H9 (cell line): ENCODE measurements around the gene ULK3. TPM values are rescaled to one million over a fixed set of nuclear protein-coding genes. Genes with fewer than 3 reads are reported as not detected.
A peak's percentile ranks its signal among the peaks of the same experiment; 100 is the strongest.

ENCODE experiments used
- DNase-seq: peaks from one replicate; pipeline ENCODE4 v3.0.0-alpha.2; 2017
- H2AFZ ChIP-seq: one replicate; pipeline ENCODE4 v1.6.1; 2013; ENCODE audit warnings: mild to moderate bottlenecking, low read length, control low read depth, moderate library complexity
- H2AK5ac ChIP-seq: 2 replicates; pipeline ENCODE4 v1.6.1; 2013; ENCODE audit warnings: low read length, control low read depth, mixed read lengths; ENCODE audit not compliant: insufficient read length
- H2BK120ac ChIP-seq: one replicate; pipeline ENCODE4 v1.6.1; 2013; ENCODE audit warnings: low read depth, mild to moderate bottlenecking, low read length, control low read depth, inconsistent platforms; ENCODE audit not compliant: poor library complexity, severe bottlenecking
- H2BK12ac ChIP-seq: 2 replicates; pipeline ENCODE4 v1.6.1; 2013; ENCODE audit warnings: low read length, control low read depth, mixed read lengths, low read depth; ENCODE audit not compliant: insufficient read length
- H2BK15ac ChIP-seq: 2 replicates; pipeline ENCODE4 v1.6.1; 2013; ENCODE audit warnings: low read depth, low read length, control low read depth
- H2BK20ac ChIP-seq: one replicate; pipeline ENCODE4 v1.6.1; 2013; ENCODE audit warnings: low read depth, mild to moderate bottlenecking, low read length, control low read depth, inconsistent platforms; ENCODE audit not compliant: poor library complexity, severe bottlenecking
- H2BK5ac ChIP-seq: 2 replicates; pipeline ENCODE4 v1.6.1; 2013; ENCODE audit warnings: low read length, control low read depth, mixed read lengths; ENCODE audit not compliant: insufficient read length
- H3K14ac ChIP-seq: 2 replicates; pipeline ENCODE4 v1.6.1; 2013; ENCODE audit warnings: low read length, control low read depth; ENCODE audit not compliant: insufficient read depth
- H3K18ac ChIP-seq: 2 replicates; pipeline ENCODE4 v1.6.1; 2013; ENCODE audit warnings: low read depth, mild to moderate bottlenecking, mixed read lengths, low read length, control low read depth; ENCODE audit not compliant: insufficient read length
- H3K23ac ChIP-seq: 2 replicates; pipeline ENCODE4 v1.6.1; 2013; ENCODE audit warnings: low read length, control low read depth, mixed read lengths, low read depth; ENCODE audit not compliant: insufficient read length
- H3K23me2 ChIP-seq: 2 replicates; pipeline ENCODE4 v1.6.1; 2013; ENCODE audit warnings: low read depth, mild to moderate bottlenecking, mixed read lengths, low read length, control low read depth; ENCODE audit not compliant: insufficient read length, poor library complexity, severe bottlenecking
- H3K27ac ChIP-seq: 2 replicates; pipeline ENCODE4 v1.5.1; 2013; ENCODE audit warnings: low read length, control low read depth, mixed read lengths, low read depth; ENCODE audit not compliant: insufficient read length
- H3K27me3 ChIP-seq: 2 replicates; pipeline ENCODE4 v1.6.1; 2013; ENCODE audit warnings: low read length, control low read depth, inconsistent platforms; ENCODE audit not compliant: insufficient read depth
- H3K4ac ChIP-seq: 2 replicates; pipeline ENCODE4 v1.6.1; 2013; ENCODE audit warnings: low read depth, mild to moderate bottlenecking, control low read depth, inconsistent platforms, low read length, moderate library complexity
- H3K4me1 ChIP-seq: 2 replicates; pipeline ENCODE4 v1.6.1; 2013; ENCODE audit warnings: low read length, control low read depth, inconsistent platforms; ENCODE audit not compliant: insufficient read depth
- H3K4me2 ChIP-seq: 2 replicates; pipeline ENCODE4 v1.6.1; 2013; ENCODE audit warnings: low read length, control low read depth, mixed read lengths; ENCODE audit not compliant: insufficient read length, insufficient read depth
- H3K56ac ChIP-seq: 2 replicates; pipeline ENCODE4 v1.6.1; 2013; ENCODE audit warnings: low read depth, mild to moderate bottlenecking, mixed read lengths, low read length, control low read depth; ENCODE audit not compliant: insufficient read length
- H3K79me1 ChIP-seq: 2 replicates; pipeline ENCODE4 v1.6.1; 2013; ENCODE audit warnings: low read depth, mild to moderate bottlenecking, moderate library complexity, low read length, control low read depth, inconsistent platforms; ENCODE audit not compliant: insufficient read depth, poor library complexity, severe bottlenecking
- H3K79me2 ChIP-seq: 2 replicates; pipeline ENCODE4 v1.6.1; 2013; ENCODE audit warnings: low read length, control low read depth, inconsistent platforms; ENCODE audit not compliant: insufficient read depth
- H3K9ac ChIP-seq: 2 replicates; pipeline ENCODE4 v1.6.1; 2013; ENCODE audit warnings: low read length, control low read depth, mixed read lengths; ENCODE audit not compliant: insufficient read length; ENCODE audit errors: extremely low read depth
- H3K9me3 ChIP-seq: one replicate; pipeline ENCODE4 v1.6.1; 2013; ENCODE audit warnings: low read depth, low read length, inconsistent platforms; ENCODE audit not compliant: control insufficient read depth
- H3T11ph ChIP-seq: one replicate; pipeline ENCODE4 v1.6.1; 2013; ENCODE audit warnings: mild to moderate bottlenecking, low read length, control low read depth, inconsistent platforms
- H4K20me1 ChIP-seq: one replicate; pipeline ENCODE4 v1.6.1; 2013; ENCODE audit not compliant: control insufficient read depth, insufficient read length, insufficient read depth
- H4K5ac ChIP-seq: 2 replicates; pipeline ENCODE4 v1.6.1; 2013; ENCODE audit warnings: low read depth, mild to moderate bottlenecking, mixed read lengths, low read length, control low read depth; ENCODE audit not compliant: insufficient read length
- H4K8ac ChIP-seq: replicated peaks from 2 replicates; pipeline ENCODE4 v1.6.1; 2013; ENCODE audit warnings: low read length, control low read depth, mixed read lengths, low read depth; ENCODE audit not compliant: insufficient read length
- H4K91ac ChIP-seq: 2 replicates; pipeline ENCODE4 v1.6.1; 2013; ENCODE audit warnings: low read depth, mild to moderate bottlenecking, moderate library complexity, mixed read lengths, low read length, control low read depth; ENCODE audit not compliant: insufficient read length
- H3K27ac Mint-ChIP-seq, 3 experiments: 2 replicates in 2 of 3; 3 replicates in 1 of 3; pipeline ENCODE4 v1.8.0; 2020 to 2021; ENCODE audit warnings: mixed read lengths in 3 of 3, mild to moderate bottlenecking in 1 of 3, moderate library complexity in 1 of 3
- H3K27me3 Mint-ChIP-seq: 2 replicates; pipeline ENCODE4 v1.8.0; 2021; ENCODE audit warnings: low read depth, mild to moderate bottlenecking, moderate library complexity, mixed read lengths
- H3K36me3 Mint-ChIP-seq, 3 experiments: 2 replicates in 2 of 3; 3 replicates in 1 of 3; pipeline ENCODE4 v1.8.0; 2020 to 2021; ENCODE audit warnings: low read depth in 3 of 3, mixed read lengths in 3 of 3; ENCODE audit not compliant: insufficient read depth in 1 of 3
- H3K4me1 Mint-ChIP-seq, 2 experiments: 2 replicates each; pipeline ENCODE4 v1.8.0; 2020; ENCODE audit warnings: mixed read lengths in 2 of 2
- H3K4me3 Mint-ChIP-seq, 2 experiments: 2 replicates in 1 of 2; 3 replicates in 1 of 2; pipeline ENCODE4 v1.8.0; 2020 to 2021; ENCODE audit warnings: mild to moderate bottlenecking in 2 of 2, mixed read lengths in 2 of 2, moderate library complexity in 1 of 2
- H3K9me3 Mint-ChIP-seq, 2 experiments: 2 replicates in 1 of 2; 3 replicates in 1 of 2; pipeline ENCODE4 v1.8.0; 2020; ENCODE audit warnings: mild to moderate bottlenecking in 2 of 2, mixed read lengths in 2 of 2, moderate library complexity in 1 of 2
- WGBS: extraction: QIAGEN DNeasy Blood & Tissue Kit; methylation state at CpG from one replicate; pipeline ENCODE4 v1.1.7; 2013; ENCODE audit warnings: missing lambda C conversion rate, low lambda C conversion rate, mixed read lengths; ENCODE audit not compliant: insufficient read length; ENCODE audit errors: extremely low coverage; 5-methylcytosine and 5-hydroxymethylcytosine counted together
- total RNA-seq: library from RNA; stranded (reverse); gene quantifications from 2 replicates; pipeline ENCODE4 v1.2.1, GENCODE V29; 2021
- TF ChIP-seq, protein P1 (sequence below): fragments of 200-600 bp; sonication (generic); conservative IDR thresholded peaks from 3 replicates; pipeline ENCODE4 v1.8.0; 2021; ENCODE audit warnings: antibody characterized with exemption, mild to moderate bottlenecking

ULK3 gene
- total RNA-seq, 1 experiment from 2014 or later = 34.0 TPM

DNA sequence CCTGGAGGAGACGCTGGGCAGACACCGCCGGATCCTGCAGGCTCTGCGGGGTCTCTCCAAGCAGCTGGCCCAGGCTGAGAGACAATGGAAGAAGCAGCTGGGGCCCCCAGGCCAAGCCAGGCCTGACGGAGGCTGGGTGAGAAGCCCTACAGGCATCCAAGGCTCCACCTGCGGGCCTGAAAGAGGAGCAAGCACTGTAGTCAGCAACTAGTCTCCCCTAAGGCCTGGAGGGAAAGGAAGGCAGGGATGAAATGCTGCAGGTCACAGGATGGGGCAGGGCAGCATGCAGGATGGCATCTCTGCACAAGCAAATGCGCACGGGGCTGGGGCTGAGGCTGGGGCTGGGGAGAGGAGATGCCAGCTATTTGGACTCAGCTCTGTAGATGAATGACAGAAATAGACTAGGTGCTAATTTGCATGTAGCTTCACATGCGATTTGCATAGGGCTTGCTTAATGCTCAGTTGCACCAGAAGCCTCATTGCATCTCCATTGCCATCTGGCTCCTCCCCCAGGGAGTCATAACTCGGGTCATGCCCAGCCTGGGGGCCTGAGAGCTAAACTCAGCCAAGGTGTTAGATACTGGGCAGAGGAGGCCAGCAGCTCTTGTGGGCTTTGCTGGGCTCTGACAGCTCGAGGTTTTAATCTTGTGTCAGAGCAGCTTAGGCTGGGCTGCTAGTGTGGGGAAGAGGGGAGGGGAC, 21.7 kb downstream of the ULK3 start:
- peaks cover 40% of the 10 kb centered on the region for H3K27me3 Mint-ChIP-seq
- no peaks in the 10 kb centered on the region for H3K9me3 ChIP-seq

More for the DNA sequence above, 21.7 kb downstream of the ULK3 start:
- peaks cover 17 to 50% of the 10 kb centered on the region in 2 experiments for H3K4me1 Mint-ChIP-seq
- Histone ChIP-seq H3K18ac (no peak overlapping the region), H2BK5ac (no peak overlapping the region), H3K14ac (no peak overlapping the region), H3K4ac (no peak overlapping the region), H3K23ac (no peak overlapping the region), H4K20me1 (no peaks in the 10 kb centered on the region), H3K56ac (no peak overlapping the region), H3T11ph (no peak overlapping the region), H3K79me2 (no peaks in the 10 kb centered on the region), H3K79me1 (no peaks in the 10 kb centered on the region), H2AFZ (no peak overlapping the region), H3K4me2 (no peak overlapping the region), H4K8ac (no peak overlapping the region), H3K27me3 (peaks cover 5% of the 10 kb centered on the region; the same call in 1 of the 2 replicates), H4K91ac (no peak overlapping the region), H2BK15ac (no peak overlapping the region), H3K9ac (no peak overlapping the region), H3K4me1 (no peaks in the 10 kb centered on the region), H3K27ac (no peak overlapping the region), H2AK5ac (no peak overlapping the region), H2BK20ac (no peak overlapping the region), H2BK12ac (no peak overlapping the region), H2BK120ac (no peak overlapping the region), H3K23me2 (no peaks in the 10 kb centered on the region), H4K5ac (no peak overlapping the region)
- no peaks in the 10 kb centered on the region; a peak in 1 of 5 replicates for H3K9me3 Mint-ChIP-seq
- no CpG with 5 or more reads among the region's 11 CpGs for WGBS
- TF ChIP-seq, protein P1, sequence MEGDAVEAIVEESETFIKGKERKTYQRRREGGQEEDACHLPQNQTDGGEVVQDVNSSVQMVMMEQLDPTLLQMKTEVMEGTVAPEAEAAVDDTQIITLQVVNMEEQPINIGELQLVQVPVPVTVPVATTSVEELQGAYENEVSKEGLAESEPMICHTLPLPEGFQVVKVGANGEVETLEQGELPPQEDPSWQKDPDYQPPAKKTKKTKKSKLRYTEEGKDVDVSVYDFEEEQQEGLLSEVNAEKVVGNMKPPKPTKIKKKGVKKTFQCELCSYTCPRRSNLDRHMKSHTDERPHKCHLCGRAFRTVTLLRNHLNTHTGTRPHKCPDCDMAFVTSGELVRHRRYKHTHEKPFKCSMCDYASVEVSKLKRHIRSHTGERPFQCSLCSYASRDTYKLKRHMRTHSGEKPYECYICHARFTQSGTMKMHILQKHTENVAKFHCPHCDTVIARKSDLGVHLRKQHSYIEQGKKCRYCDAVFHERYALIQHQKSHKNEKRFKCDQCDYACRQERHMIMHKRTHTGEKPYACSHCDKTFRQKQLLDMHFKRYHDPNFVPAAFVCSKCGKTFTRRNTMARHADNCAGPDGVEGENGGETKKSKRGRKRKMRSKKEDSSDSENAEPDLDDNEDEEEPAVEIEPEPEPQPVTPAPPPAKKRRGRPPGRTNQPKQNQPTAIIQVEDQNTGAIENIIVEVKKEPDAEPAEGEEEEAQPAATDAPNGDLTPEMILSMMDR = no peak; the same call in 2 of the 3 replicates
- peak overlapping the region in 1 of 3 experiments; percentile 61; a peak in 1 of 7 replicates for H3K27ac Mint-ChIP-seq
- peak; percentile 63 for DNase-seq
- no peaks in the 10 kb centered on the region for H3K36me3 Mint-ChIP-seq
- no peak overlapping the region for H3K4me3 Mint-ChIP-seq
